T-helper 2 cell treated with Interferon-gamma antibody and Interleukin-4, amounts not matched to agents 100 ng/mL and 5 ng/mL, for 36 hours (primary cell): Measurements from ENCODE around the gene TSPAN3. TPM values are rescaled to one million over a fixed set of nuclear protein-coding genes. Genes with fewer than 3 reads are reported as not detected.

Source experiments
- intact Hi-C: fragments of 100-400 bp; cut with micrococcal nuclease; formaldehyde crosslinking; loops from one replicate; pipeline ENCODE4 v1.15.1; 2023
- total RNA-seq: library from RNA; stranded (reverse); gene quantifications from 2 replicates; pipeline ENCODE4 v1.2.3, GENCODE V29; 2022

The TSPAN3 gene
- total RNA-seq, 1 donor from 2014 or later = 16.3 TPM

DNA sequence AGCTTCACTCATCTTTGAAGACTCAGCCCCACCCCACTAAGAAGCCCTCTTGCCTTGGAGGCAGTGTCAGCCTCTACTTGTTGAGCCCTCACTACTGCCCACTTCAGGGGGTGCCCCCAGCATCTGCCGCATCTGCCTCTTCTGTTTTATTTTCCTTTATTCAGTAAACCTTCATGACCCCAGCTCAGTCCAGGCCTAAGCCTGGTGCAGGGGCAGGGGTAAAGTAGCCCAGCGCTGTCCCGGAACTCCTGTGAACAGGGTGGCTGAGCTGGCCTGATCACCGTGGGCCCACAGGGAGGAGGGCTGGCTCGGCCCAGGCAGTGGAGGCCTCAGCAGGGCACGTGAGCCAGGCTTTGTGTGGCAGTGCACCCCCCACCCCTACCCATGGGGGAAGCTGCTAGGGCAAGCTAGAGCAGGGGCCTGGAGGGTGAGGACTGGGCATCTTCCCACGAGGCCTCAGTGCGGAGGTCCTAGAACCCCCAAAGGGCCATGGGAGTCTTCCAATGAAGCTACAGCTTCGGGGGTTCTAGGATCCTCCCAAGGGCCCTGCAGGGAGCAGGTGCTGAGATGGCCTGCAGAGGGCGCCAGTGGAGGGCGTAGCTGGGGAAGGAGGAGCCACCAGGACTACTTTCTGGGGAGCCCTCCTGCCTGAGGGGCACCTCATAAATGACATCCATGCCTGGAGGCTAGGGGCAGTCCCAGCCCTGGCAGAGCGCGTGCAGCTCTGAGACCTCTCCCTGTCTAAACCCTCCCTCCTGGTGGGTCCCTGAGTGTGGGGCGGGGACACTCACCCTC, 36.0 kb downstream of the TSPAN3 start:
- intact Hi-C loops = no loop called here

GRCh38 chr15:77033729-77034671, 36.9 kb downstream of the TSPAN3 start:
- intact Hi-C loops = no loop called here

- intact Hi-C loops = no loop called here
These were observed 37.5 kb downstream of the TSPAN3 start for GRCh38 chr15:77033417-77033728.

GRCh38 chr15:77032647-77033416, 38.1 kb downstream of the TSPAN3 start:
- intact Hi-C loops = no loop called here

DNA sequence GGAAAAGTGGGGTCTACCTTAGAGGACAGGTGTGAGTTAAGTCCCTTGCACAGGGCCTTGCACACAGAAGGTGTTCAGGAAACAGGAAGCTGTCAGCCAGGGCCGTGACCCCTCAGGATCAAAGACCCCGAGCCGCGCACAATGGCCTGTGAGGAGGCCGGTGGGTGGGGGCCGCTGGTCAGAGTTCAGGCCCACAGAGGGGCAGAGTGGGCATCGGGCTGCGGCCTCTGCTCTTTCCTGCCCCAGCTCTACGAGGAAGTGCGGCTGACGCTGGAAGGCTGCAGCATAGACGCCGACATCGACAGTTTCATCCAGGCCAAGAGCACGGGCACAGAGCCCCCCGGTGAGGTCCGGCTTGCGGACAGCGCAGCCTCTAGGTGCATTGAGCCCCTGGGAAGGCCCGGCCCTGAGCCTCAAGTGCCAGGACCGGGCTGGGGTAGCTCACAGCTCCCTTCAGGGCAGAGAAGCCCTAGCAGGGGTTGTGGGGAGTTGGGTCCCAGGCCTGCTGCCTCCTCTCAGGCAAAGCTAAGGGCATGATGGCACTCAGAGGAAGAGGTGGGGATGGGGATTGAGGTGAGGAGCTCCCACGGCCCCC, 38.8 kb downstream of the TSPAN3 start:
- intact Hi-C loops = no loop called here

GRCh38 chr15:77031376-77032050, 39.4 kb downstream of the TSPAN3 start:
- intact Hi-C loops = no loop called here

- intact Hi-C loops = no loop called here
These were observed 40.0 kb downstream of the TSPAN3 start for GRCh38 chr15:77030928-77031375.

DNA sequence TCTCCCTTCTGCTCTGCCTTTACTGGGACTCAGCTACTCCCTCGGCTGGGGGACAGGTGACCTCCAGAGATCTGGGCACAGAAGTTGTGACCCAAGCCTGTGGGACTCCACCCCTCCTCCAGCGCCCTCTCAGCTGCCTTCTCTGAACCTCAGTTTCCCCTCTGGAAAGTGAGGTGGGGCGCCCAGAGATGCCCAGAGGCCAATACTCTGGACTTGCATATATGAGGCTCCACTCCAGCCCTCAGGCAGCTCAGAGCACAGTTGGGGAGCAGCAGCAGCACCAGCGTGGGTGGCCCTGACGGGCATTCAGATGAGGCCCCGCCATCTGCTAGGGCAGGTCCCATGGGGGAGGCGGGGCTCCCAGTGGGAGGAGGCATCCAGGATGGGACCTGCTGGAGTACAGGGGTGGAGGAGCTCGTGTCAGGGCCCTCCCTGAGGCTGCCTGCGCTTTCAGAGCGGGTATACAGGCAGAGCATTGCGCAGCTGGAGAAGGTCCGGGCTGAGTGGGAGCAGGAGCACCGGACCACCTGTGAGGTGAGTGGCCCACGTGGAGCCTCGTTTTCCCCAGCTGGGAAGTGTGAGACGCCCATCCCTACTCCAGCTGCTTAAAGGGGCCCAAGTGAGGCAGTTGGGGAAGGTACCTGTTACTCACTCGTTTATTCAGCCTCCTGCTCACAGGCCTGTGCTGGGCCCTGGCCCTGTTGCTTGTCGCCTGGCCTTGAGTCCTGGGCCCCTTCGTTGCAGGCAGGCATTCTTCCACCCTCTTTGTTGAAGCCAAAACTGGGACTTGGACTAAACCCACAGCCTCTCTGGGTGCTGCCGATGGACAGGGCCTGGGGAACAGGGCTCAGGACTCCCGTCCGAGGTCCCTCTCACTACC, 40.6 kb downstream of the TSPAN3 start:
- intact Hi-C loops = no loop called here

- intact Hi-C loops = no loop called here
These were observed 41.5 kb downstream of the TSPAN3 start for GRCh38 chr15:77029166-77030047.

DNA sequence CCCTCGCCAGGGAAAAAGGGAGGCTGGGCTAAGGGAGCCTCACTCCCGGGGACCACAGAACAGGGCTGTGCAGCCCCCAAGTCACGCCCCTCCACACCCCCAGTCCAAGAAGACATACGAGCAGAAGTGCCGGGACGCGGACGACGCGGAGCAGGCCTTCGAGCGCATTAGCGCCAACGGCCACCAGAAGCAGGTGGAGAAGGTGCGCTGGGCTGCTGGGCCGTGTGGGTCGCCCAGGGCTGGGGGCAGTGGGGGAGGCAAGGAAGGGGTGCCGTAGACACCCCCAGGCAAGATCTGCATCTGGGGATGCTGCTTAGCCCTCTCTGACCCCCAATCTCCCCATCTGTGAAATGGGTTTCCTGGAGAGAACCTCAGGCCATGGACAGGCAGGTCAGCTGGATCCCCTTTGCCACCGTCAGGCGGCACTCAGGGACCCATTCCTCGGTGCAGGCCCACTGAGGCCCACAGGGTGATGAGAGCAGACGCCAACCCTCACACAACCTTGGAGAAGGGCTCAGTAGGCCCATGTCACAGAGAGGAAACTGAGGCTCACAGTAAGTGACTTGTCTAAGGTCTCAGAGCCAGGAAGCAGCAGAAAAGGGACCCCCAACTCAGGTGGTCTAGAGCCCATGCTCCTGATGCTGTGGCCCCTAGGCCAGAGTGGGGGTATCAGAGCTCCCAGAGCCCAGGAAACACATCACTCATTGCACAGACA, 42.3 kb downstream of the TSPAN3 start:
- intact Hi-C loops = no loop called here

DNA sequence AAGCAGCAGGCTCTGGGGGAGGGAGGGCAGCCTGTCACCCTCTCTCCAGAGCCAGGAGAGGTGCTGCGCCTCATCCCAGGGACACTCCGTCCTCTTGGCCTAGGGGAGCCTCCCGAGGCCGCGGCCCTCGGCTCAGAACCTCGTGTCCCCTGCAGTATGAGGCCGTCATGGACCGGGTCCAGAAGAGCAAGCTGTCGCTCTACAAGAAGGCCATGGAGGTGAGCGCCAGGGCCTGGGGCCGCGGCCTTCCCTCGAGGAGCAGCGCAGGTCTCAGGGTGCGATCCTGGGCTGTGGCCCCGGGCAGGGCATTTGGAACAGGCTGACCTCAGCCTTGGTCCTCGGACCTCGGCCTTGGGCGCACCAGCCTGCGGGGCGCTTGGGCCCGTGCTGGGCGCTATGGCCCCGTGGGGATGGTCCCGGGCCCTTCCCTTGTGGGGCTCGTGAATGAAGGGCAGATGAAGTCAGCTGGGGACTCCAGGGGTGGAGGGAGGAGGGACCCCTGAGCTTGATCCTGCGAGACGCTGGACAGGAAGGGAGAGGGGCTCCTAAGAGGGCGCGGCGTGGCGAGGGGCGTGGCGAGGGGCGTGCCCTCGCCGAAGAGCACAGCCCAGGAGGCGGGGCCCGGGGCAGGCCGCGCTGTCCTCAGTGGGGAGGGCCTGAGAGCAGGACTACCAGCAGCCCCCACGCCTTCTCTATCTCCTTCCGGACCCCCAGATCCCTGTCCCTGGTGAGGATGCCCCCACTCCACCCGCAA, 43.0 kb downstream of the TSPAN3 start:
- intact Hi-C loops = no loop called here

GRCh38 chr15:77027111-77027696, 43.7 kb downstream of the TSPAN3 start:
- intact Hi-C loops = no loop called here

GRCh38 chr15:77026501-77027110, 44.3 kb downstream of the TSPAN3 start:
- intact Hi-C loops = no loop called here

DNA sequence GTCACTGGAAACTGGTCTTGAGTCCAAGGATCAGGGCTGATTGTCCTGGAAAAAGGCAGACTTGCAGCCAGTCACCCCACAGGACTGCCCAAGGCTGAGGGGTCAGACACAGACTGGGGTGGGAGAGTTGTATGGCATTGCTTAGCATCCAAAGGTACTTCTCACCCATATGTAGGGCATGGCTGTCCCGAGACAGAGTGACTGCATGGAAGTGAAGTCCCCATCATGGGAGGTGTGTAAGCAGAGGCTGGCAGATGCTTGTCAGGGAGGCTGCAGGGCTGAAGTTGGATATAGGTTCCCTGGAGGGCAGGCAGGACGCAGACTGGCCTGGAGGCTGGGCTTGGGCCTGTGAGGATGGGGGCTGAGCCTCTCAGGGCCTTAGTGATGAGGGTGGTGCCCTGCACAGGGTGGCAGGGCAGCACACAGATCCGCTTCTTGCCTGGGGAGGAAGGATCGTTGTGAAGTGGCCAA, 44.9 kb downstream of the TSPAN3 start:
- intact Hi-C loops = no loop called here

DNA sequence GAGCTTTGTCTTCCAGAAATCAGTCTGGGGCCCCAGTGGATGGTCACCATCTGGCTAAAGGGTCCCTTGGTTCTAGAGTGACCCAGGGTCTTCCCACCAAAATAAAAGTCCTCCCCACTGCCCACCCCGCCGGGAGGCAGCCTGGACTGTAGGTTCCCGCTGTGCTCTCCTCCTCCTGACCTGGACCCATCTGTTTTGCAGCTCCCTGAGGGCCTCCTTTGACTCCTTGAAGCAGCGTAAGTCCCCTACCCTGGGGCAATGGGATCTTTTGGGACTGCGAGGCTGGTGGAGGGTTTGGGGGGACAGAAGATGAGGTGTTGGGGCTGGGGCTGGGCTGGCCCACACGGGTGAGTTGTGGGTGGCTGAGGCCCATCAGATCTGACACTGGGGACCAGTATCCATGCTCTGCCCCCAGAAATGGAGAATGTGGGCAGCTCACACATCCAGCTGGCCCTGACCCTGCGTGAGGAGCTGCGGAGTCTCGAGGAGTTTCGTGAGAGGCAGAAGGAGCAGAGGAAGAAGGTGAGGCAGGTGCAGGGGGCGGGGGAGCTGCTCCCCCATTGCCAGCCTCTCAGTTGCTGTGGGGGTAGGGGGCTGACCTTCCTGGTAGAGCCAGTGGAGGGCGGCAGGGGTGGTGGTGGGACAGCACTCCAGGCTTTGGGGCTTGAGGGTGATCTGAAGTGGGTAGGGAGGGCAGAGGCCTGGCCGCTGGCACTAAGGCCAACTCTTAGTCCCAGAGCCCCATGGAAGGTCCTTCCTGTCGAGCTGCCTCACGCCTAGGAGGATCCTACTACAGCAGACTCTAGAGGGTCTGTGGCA, 45.6 kb downstream of the TSPAN3 start:
- intact Hi-C loops = no loop called here
